Measurements from ENCODE around the gene SMARCA4.

DNA sequence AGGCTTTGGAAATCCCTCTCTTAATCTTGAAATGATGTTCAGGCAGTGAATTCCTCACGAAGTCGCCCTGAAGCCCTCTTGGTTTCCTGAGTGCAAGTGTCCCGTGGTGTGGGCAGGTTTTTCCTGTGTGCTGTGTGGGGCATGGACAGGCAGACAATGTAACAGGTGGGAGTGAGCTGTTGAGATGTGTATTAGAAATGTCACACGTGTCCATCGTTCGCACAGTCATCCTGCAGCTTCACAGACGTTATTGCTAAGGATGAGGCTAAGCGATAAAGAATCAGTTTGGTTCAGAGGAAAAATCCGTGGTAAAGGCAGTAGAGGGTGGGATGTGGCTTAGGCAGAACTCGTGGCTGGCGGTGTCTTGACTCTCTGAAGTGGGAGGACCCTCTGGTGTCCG is 51.7 kb downstream of the SMARCA4 start:
- TF ChIP-seq, protein P1, sequence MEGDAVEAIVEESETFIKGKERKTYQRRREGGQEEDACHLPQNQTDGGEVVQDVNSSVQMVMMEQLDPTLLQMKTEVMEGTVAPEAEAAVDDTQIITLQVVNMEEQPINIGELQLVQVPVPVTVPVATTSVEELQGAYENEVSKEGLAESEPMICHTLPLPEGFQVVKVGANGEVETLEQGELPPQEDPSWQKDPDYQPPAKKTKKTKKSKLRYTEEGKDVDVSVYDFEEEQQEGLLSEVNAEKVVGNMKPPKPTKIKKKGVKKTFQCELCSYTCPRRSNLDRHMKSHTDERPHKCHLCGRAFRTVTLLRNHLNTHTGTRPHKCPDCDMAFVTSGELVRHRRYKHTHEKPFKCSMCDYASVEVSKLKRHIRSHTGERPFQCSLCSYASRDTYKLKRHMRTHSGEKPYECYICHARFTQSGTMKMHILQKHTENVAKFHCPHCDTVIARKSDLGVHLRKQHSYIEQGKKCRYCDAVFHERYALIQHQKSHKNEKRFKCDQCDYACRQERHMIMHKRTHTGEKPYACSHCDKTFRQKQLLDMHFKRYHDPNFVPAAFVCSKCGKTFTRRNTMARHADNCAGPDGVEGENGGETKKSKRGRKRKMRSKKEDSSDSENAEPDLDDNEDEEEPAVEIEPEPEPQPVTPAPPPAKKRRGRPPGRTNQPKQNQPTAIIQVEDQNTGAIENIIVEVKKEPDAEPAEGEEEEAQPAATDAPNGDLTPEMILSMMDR (IDR thresholded peaks at IDR 0.05) = no peak
- no peak for TF ChIP-seq POLR2A (IDR thresholded peaks at IDR 0.05)
